GM13976 (cell line): Measurements from ENCODE around the gene ITGBL1.
"Not testable (repeated sequence)": the region's sequence is repeated elsewhere in the genome, so short reads cannot be mapped to it uniquely, and the experiment has no call there.

Experiments
- DNase-seq: peaks from one replicate; pipeline ENCODE4 v3.0.0; 2012; ENCODE audit warnings: low spot score
- in situ Hi-C: fragments of 300-500 bp; cut with MboI; formaldehyde crosslinking; loops from one replicate; pipeline ENCODE4 v1.12.0; 2022; ENCODE audit warnings: low sequenced_read_pairs, mixed read lengths, inconsistent platforms; ENCODE audit not compliant: unreplicated experiment
- TF ChIP-seq, protein P1 (sequence below): IDR thresholded peaks from 2 replicates; pipeline ENCODE4 v1.5.1; 2012; ENCODE audit warnings: borderline replicate concordance, mild to moderate bottlenecking; ENCODE audit not compliant: insufficient read depth; ENCODE audit errors: extremely low read depth, missing control alignments, control extremely low read depth

The ITGBL1 gene

DNA sequence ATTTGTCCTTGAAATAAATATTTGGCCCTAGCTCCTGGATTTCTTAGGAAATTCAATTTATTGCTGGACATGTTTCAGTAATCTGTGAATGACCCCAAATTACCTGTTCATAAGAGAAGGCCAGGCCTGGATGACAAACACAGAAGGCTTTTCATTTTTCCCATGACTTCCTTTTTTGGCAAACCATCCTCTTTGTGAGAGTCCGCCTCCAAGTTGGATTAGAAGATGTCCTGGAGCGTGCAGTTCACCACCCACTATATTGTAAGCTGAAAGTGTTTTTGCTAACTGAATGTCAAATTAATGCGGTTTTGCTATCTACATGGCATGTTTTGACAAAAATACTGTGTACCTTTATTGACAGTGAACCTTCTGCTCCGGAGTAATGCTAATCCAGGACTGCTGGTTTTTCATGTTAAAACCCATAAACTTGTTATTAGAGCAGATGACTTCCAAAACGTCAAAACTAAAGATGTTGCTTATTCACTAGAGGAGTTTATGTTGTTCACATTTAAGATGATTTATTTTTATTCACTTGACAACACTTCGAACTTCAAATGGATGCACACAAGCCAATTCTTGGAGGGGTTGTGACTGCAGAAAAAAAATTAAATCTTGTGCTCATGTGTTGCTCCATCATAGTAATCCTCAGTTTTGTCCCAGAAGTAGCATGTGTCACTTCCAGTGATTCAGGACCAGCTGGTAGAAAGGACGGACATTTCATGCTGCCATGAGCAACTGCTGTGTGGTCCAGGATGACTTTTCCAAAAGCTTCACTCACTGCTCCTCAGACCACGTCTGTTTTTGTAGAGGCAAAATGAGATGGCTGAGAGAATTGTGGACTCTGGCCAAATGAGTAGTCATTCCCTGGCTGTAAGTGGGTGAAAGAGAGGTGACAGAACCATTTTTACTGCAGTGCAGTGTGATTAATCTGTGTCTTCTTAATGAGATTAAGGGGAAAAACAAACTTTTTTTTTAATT is 71.0 kb downstream of the ITGBL1 start:
- in situ Hi-C loops: no loop called here
- no peak for DNase-seq

DNA sequence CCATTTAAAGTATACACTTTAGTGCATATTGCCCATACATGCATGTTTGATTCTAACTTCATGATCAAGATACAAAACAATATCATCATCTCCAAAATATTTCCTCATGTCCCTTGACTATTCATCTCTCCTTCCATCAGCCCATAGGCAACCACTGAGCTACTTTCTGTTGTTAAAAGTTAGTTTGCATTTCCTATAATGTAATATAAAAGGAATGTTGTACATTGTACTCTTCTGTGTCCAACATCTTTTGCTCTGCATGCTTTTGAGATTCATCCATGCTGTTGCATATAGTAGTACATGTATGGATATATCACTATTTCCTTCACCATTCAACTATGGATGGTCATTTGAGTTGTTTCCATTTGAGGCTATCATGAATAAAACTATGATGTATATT is 74.7 kb downstream of the ITGBL1 start:
- TF ChIP-seq, protein P1, sequence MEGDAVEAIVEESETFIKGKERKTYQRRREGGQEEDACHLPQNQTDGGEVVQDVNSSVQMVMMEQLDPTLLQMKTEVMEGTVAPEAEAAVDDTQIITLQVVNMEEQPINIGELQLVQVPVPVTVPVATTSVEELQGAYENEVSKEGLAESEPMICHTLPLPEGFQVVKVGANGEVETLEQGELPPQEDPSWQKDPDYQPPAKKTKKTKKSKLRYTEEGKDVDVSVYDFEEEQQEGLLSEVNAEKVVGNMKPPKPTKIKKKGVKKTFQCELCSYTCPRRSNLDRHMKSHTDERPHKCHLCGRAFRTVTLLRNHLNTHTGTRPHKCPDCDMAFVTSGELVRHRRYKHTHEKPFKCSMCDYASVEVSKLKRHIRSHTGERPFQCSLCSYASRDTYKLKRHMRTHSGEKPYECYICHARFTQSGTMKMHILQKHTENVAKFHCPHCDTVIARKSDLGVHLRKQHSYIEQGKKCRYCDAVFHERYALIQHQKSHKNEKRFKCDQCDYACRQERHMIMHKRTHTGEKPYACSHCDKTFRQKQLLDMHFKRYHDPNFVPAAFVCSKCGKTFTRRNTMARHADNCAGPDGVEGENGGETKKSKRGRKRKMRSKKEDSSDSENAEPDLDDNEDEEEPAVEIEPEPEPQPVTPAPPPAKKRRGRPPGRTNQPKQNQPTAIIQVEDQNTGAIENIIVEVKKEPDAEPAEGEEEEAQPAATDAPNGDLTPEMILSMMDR: no peak
- in situ Hi-C loops: no loop called here
- no peak for DNase-seq

More for the DNA sequence above, 71.0 kb downstream of the ITGBL1 start:
- TF ChIP-seq, protein P1: no peak

DNA sequence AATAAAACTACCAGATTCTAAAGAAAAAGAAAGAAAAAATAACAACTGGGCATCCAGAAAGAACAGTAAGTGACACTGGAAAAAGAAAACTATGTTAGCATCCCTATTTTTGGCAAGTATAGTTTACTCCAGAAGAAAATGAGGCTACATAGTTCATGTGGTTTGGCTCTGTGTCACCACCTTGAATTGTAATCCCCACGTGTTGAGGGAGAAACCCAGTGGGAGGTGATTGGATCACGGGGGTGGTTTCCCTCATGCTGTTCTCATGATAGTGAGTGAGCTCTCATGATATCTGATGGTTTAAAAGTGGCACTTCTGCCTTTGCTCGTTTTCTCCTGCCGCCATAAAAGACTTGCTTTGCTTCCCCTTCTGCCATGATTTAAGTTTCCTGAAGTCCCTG is 76.9 kb downstream of the ITGBL1 start:
- TF ChIP-seq, protein P1: no peak
- no peak for DNase-seq
- in situ Hi-C loops: no loop called here

DNA sequence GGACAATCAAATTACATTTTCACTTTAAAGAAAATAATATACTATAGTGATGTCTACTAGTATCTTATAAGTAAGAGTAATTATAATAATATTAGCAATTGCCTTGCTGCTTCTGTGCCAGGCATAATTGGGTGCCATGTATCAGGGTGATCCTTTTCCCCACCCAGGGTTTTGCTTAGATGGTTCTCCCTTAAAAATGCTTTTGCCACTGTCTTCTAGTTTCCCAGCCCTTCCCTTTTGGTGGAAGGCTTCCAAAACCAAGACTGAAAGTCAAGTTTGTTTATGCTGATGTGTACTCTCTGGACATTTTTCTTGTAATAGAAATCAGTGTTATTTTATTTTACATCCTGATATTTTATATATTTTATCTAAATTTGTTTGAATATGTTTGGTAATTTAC is 77.8 kb downstream of the ITGBL1 start:
- in situ Hi-C loops: no loop called here
- TF ChIP-seq, protein P1: no peak
- DNase-seq: no peak

DNA sequence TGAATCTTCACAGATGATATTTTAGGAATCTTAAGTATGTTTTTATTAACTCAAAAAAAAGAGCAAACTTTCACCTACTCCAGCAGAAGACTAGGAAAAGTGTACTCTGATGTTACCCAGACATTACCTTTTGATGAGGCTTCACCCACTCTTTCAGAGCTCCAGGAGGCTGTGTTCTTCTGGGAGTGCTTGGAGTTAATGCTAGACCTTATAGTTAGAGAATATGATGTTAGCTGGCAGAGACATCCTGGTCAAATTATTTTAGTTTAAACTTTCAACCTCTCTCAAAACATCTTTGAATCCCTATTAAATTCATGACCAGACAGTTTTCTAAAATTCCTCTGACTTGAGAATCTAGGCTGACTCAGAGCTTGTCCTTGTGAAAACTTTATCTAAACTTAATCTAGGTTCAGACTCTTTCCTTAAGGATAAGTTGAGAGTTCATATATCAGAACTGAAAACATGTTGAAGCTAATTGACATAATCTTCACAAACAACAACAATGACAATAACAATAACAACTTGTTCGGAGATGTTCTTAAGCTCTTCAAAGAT is 82.8 kb downstream of the ITGBL1 start:
- TF ChIP-seq, protein P1: no peak
- in situ Hi-C loops: no loop called here
- DNase-seq: no peak

DNA sequence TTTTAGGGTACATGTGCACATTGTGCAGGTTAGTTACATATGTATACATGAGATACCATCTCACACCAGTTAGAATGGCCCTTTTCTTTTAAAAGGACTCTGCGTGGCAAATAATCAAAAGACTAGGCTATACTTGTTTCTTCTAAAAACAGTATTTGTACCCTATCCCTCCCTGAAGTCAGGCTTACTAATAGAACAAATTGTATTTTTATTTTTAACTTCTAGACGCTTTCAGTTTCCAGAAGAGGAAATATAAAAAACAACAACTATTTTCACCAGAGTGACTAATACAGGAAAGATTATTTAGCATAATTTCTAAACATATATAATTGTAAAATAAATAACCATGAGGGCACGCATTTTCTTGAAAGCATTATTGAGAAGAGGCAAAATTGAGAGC is 83.6 kb downstream of the ITGBL1 start:
- DNase-seq: no peak
- TF ChIP-seq, protein P1: no peak
- in situ Hi-C loops: no loop called here

DNA sequence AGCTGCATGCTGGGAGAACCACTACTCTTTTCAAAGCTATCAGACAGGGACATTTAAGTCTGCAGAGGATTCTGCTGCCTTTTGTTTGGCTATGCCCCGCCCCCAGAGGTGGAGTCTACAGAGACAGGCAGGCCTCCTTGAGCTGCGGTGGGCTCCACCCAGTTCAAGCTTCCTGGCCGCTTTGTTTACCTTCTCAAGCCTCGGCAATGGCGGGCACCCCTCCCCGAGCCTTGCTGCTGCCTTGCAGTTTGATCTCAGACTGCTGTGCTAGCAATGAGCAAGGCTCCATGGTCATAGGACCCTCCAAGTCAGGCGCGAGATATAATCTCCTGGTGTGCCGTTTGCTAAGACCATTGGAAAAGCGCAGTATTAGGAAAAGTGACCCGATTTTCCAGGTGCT is 92.1 kb downstream of the ITGBL1 start:
- in situ Hi-C loops: not testable (repeated sequence)

More for the DNA sequence above, 92.1 kb downstream of the ITGBL1 start:
- DNase-seq: not testable (repeated sequence)
